NOMO-1 treated with dmso at 0.1 percent for 144 hours (cell line): Measurements from ENCODE around the gene ZFYVE28.

ENCODE experiments used
- DNase-seq: peaks from one replicate; lab custom pipeline; 2025; ENCODE audit not compliant: unreplicated experiment; lab: John Stamatoyannopoulos, UW

The ZFYVE28 gene

DNA sequence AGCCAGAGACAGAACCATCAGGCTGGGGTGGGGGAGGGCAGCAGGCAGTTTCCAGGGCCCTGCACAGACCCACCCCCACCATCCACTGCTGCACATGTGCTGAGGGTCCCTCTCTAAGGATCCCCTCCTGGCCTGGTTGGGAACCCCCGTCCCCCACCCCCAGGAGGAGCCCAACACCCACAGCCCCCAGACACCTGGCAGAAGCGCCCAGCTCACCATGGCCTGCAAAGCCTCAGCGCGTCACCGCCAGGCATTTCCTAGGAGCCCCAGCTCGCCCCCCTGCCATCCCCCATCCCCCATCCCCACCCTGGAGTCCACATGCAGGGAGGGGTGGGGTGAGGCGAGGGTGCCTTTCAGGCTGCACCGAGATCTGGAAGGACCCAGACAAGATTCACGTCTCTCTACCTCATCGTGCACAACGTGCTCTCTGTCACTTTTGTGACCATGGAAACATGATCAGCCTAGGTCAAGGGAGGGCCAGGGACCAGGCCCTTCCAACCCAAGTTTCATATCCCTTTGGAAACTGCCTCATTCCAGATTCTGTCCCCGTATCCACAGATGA, 165.8 kb downstream of the ZFYVE28 start:
- DNase-seq: no peak

DNA sequence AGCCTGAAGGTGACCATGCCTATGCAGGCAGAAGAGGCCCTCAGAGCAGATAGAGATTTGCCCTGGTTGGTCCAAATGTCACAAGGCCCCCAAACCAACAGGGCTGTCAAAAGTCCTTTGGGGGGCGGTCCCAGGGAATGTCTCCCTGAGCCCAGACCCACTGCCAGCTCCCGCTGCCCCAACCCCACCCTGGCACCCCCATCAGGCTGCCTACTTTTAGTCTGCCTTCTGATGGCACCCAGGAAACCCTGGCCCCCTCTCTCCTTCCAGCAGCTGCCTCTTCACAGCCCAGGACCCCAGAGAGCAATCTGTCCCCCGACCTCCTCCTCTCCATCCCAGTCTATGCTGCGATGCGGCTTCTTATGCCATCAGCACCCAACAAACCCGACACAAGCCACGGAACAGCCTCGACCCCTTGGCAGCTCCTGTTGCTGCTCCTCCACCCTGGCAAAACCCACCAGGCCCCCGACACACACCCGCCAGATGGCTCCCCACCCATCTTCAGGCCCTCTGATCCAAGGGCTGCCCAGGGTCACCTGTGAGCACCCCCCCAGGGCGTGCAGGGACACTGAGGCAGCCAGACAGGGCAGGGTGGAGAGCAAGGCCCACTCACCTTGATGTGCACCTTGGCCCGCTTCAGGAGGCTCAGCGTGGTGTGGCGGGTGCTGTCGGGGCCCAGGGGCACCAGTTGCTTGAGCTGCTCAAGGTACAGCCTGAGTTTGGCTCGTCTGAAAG, 166.5 kb downstream of the ZFYVE28 start:
- DNase-seq: no peak

DNA sequence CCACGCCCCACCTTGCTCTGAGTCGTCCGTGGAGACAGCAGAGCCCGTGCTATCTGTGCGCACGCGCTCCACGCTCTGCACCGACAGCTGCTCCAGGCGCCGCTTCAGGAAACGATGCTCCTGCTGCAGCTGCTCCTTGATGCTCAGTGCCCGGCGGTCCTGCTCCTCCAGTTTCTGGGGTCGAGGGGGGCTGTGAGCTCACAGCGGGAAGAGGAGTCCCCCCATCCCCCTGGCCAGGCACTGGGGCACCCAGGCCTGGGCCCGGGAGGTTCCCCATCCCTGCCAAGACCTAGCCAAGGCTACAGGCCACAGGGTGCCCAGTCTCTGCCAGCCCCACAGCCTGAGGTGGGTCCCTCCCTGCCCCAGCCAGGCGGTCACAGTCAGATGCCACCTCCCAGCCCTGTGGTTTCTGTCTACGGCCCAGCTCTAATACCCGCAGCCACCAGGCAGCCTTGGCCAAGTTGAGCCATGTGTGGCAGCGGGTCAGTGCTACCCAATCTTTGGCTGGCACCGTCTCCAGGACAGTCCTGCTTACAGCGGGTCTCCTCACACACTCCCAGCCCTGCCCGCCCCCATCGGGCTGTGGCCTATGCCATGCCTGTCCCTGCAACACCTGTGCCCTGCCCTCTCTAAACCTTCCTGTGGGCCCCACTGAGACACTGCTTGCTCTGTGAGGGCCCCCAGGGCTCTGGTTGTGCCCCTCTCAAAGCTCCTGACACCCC, 167.2 kb downstream of the ZFYVE28 start:
- no peak for DNase-seq

DNA sequence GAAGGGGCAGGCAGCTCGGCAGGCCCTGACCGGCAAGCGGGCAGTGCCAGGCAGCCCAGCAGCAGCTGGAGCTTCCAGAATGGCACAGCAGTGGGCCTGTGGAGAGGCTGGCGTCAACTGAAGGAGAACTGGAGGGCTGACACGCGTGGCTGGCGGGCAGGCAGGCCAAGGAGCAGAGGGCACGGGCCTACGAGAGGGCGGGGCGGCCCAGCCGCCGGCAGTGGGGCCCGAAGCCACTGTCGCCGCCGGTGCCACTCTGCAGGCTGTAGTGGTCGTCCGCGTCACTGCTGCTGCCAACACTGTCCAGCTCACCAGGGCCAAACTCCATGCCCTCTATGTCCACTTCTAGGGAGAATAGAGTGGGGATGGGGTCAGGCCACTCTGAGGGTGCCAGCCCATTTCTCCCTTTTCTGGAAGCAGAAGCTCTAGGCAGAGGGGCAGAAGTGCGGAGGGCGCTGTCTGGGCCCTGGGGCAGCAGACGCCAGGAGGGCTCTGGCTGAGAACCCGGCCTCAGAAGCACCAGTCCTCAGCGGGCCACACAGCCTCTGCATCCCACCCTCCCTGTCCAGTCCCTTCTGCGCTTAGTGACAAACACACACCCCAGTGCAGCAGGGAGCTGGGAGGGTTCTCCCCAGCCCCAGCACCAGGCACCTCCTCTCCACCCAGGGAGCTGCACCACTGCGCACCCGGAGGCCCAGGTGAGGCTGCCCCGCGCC, 167.9 kb downstream of the ZFYVE28 start:
- no peak for DNase-seq

DNA sequence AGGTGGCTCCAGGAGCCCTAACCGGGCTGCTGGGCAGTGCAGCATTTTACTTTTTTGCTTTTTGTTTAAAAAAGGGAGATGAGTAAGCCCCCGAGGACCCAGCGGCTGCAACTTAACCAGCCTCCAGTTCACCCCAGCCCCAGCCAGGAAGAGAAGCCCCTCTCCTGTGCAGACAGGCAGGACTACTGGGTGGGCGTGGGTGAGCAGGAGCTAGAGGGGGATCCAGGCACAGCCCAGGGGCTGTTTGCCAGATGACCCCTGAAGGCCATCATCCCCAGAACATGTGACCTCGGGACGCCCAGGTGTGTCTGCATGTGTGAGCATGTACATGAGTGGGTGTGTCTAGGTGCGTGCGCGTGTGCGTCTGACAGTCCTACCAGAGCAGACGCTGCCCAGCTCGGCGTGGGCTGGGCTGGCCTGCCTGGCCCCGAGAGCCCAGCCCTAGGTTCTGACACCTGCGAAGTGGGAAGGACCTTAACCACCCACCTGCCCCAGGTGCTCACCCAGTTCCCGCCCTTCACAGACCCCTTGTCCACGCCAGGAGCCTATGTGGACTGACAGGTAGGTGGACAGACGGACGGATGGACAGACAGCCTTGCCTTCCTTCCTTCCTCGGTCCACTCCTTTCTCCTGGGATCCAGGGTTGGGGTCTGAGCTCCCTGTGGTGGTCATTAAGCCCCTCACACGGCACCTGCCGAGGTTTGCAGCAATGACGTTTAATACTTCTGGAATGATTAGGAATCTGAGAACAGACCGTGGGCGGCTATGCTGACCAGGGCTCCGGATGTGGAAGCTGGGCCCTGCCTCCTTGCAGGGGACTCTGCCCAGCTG, 168.7 kb downstream of the ZFYVE28 start:
- DNase-seq: no peak

DNA sequence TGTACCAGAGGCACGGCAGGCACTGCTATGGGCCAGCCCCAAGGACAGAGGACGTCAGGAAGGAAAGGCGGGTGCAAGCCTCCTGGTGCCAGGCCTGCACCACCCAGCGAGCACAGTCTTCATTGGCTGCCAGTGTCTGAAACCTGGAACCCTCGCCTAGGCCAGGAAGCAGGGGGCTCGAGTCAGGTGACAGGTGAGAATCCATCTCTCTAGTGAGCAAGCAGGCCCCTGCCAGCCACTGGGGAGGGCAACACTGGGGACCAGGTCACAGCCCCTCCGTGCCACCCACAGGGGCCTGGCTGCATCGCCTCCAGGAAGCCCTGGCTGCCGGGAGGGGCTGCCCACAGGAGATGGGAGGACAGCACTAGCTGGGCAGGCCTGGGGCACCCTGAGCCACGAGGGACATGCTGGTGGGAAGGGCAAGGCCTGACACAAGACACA, 169.6 kb downstream of the ZFYVE28 start:
- no peak for DNase-seq

DNA sequence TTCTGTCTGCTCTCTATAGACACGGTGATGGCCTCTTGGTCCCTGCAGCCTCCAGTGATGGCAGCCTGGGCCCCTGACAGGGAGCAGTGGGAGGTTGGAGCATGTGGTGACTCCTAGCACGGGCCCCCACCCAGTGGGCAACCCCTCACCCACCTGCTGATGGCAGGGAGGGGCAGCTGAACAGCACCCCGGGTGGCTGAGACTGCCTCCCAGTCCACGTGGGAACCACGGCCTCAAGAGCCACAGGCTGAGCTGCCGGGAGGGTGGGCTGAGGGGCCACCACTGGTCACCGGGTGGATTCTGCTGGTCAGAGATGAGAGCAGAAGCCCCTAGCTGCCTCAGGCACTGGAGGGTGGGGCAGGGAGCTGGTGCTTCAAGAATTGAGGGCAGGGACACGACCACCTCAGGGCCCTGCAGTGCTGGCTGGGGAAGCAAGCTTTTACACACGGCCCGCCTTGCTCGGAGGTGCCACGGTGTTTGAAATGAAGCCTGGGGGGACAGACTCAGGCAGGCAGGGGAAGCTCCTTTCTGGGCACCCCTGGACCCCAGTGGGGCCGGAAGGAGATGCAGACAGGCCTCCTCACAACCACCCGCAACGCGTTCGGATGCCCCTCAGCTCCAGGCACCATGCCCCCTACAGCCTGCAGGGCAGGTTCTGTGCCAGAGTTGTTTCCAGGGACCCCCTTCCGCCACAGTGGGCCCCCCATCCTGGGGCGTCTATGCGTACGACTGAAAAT, 170.2 kb downstream of the ZFYVE28 start:
- DNase-seq: no peak

DNA sequence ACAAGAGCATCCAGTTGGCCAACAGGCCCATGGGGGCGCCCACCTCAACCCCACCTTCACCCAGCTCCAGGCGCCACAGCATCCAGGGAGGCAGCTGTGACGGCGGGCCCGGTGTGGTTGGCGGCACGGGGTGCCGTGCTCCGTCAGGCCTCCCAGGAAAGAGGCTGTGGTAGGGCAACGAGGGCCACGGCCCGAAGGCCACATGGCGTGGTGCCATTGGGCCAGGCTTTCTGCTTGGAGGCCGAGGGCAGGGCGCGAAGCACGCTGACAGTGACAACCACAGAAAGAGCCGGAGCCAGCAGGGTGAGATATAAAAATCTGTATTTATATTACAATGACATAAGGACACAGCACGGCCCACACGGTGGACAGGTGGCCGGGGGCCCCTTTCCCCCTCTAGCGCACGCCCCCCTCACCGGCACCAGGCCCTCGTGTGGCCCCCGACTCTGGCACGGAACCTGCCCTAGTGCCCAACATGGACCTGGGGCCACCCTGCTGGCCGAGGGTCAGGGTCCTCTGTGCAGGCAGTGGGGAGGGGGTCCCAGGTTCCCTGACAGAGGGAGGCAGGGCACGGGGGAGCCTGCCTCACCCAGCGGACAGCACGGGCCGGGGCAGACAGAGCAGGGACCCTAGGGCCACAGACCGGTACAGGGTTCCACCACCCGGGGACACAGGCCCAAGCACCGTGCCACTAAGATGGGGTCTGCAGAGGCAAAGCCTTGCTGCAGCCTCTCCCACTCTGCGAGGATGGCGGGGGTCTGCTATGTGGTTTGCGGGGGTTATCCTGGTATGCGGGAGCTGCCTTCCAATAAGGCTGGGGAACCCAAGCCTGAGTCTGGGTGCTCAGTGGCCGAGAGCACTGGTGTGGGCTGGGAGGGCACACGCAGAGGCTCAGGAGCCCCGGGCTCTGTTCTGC, 171.1 kb downstream of the ZFYVE28 start:
- no peak for DNase-seq

DNA sequence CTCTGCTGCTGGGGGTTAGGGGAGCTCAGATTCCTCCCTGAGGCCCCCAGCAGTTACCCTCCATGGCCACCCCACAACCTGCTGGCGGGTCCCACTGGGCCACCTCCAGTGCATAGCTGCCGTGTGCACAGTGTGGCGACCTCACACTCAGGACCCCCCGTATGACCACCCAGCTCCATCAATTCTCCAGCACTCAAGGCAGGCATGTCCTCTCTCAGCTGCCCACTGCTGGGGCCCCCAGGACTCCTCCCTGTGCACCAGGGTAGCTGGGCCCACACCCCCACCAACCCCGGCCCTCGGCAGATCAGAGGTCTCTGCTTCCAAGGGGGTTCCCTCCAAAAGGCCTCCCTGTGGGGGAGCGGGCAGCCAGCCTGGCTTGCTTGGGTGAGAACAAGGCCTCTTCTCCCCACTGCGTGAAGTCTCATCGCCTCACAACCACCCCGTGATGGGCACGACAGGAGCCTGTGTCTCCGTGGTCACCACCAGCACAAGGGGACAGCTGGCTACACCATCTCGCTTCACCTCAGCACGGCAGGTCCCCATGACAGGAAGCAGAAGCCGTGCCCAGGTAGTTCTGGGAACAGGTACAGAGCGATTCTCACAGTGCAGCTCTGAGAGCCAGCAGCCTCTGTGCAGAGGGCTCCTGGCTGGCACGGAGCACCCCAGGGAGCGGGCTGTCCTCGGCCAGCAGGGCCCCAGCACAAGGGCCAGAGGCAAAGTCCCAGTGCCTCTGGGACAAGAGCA, 171.9 kb downstream of the ZFYVE28 start:
- no peak for DNase-seq

DNA sequence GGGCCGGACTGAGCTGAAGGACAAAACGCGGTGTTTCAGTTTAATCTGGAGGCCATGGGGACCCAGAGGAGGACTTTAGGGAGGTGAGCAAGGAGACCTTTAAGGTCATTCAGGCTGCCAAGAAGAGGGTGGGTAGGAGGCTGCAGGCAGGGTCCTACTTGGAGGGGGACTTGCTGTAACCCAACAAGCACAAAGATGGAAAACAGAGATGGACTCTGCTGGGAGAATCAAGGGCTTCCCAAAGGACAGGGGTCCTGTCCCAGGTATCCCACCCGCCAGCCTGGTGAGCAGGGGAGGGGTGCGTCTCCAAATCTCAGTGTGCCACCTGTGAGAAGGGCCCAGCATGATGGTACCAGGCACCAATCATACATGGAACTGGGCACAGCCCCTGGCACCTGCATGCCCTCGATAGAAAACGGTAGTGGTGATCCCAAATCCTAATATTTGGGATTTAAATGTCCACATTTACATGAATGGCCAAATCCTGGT, 172.6 kb downstream of the ZFYVE28 start:
- no peak for DNase-seq

DNA sequence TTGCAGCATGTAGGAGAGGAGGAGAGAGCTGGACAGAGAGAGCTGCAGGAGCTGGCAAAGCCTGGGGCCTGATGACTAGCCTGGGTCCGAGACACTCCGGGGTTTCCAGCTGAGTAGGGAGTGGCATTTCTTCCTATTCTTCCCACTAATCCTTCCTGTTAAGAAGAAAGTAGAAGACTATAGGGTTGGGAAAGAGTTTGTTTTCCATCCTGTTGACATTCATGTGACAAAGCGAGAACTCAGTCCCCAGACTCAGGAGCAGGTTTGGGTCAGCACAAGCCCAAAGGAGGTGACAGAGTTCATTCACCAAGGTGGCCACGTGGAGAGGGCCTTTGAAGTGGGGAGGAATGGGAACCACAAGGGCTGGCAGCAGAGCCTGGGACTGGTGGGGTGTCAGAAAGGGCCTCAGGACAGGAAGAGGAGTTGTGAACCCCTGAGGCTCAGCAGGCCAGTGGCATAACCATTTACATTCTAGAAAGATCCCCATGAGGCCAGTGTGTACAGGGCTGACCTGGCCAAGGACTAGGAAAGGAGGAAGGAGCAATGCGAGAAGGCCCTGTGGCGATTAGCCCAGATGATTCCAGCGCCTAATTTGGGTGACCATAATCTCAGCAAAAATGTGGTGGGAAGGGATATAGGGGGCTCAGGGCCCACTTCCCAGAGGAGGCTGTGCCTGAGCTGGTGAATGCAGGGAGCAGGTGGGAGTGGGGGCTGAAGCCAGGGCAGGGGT, 173.2 kb downstream of the ZFYVE28 start:
- no peak for DNase-seq

DNA sequence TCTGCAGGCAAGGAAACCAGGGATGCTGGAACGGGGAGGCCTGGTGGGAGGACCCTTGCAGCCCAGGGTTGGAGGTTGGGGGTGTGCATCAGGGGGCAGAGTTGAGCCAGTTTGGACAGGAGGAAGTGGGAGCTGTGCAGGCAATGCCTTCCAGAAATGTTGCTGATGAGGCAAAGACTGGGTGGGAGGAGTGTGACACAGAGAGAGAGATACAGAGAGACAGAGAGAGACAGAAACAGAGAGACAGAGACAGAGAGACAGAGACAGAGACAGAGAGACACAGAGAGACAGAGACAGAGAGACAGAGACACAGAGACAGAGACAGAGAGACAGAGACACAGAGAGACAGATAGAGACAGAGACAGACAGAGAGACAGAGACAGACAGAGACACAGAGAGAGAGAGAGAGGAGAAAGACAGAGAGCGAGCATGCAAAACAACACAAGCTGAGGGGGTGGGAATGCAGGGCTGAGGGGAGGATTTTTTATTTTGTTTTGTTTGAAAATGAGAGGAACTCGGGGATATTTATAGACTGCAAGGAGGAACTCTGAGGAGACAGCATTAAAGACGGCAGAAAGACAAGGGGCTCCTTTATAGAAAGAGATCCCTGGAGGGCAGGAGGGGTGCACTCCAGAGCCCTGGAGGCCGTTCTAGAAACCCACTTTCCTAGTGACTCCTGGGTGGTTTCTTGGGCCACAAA, 174.6 kb downstream of the ZFYVE28 start:
- peak; percentile 78 for DNase-seq

DNA sequence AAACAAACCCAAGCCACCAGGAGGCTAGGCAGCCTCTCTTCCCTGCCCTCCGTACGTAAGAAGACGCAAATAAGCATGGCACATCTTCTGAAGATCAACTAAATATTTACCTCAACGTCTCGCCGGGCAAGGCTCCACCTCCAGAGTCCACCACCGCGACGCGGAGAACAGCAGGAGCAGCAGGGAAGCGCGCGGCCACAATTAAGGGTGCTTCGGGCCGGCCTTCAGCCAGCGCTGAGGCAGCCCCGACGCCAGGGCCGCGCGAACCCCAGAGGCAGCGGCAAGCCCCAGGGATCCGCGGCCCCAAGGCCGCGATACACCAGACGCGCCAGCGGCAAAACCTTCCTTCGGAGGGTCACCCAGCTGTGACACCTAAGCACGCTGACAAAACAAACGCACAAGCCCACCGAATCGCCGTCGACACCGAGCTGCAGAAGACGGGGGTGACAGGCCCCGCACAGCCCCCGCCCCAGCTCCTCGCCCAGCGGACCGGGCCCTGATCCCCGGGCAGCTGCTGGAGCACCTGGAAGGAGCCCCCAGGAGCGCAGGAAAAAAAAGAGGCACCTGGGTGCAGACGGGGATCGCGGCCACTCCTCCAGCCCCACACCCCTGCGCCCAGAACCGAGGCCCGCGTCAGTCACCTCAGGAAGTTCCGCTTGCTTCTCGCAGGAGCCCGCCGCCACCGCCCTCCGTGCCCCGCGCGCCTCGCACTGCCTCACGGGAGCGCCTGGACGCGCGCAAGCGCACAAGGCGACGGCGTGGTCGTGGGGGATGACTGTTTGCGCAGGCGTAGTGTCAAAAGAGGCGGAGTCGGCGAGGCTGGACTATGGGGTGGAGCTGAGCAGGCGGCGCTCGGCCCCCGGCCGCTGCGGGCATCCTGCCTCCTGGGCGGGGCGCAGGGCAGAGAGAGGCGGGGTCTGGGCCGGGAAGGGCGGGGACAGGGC, 176.8 kb downstream of the ZFYVE28 start, which contains the start of the genes HAUS3 and POLN:
TSS of gene HAUS3 (minus strand) at position 712 of the 944 bp plus-strand sequence. CDS start 1,175 bp downstream, outside the sequence.
TSS of gene POLN (minus strand) at position 712 of the 944 bp plus-strand sequence. CDS start 12,890 bp downstream, outside the sequence.
- DNase-seq: peak; percentile 98

DNA sequence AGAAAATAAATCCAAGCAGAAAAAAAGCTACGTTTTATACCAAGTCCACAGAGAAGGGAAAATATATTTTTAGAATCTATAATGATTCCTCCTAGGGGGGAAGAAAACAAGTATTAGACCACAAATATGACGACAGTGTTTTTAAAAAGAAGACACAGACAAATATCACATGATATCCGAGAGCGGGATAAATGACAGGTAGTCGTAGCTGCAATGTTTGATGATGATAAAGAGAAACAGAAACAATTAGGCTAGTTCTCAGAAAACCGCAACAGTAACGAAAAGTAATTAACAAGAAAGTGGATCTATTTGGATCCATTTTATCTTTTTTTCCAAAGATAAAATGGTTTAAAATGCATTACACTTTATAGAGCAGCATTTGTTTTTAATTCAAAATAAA, 177.4 kb downstream of the ZFYVE28 start:
- no peak for DNase-seq

DNA sequence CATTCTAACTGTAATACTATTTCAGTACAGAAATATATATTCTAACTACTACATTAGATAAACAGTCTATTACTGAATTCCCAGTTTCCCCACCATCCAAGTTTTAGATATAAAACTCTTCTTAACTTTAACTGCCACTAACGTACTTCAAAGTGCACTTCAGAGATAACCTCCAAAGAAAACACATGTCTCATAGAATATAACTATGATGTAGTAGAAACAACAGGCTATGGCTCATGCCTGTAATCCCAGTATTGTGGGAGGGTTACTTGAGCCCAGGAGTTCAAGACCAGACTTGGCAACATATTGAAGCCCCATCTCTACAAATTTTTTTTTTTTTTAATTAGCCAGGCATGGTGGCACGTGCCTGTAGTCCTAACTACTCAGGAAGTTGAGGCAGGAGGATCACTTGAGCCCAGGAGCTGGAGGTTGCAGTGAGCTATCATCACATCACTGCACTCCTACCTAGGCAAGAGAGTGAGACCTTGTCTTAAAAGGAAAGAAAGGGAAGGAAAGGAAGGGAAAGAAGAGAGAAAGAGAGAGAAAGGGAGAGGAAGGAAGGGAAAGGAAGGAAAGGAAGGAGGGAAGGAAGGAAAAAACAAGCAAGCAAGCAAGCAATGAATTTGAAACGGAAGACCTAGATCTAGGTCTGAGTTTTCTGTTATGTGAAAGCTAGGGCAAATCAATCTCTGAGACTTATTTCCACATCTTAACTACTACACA, 181.3 kb downstream of the ZFYVE28 start:
- DNase-seq: no peak
